HEK293 (cell line): Measurements from ENCODE around the gene MEX3A.

Experiments used
- GFI1B ChIP-seq: fragments of 450-650 bp; formaldehyde crosslinking; IDR thresholded peaks from 2 replicates; pipeline ENCODE4 v1.5.1; 2016; ENCODE audit warnings: missing biosample characterization, missing genetic modification characterization
- GLIS2 ChIP-seq: fragments of 450-650 bp; formaldehyde crosslinking; IDR thresholded peaks from 2 replicates; pipeline ENCODE4 v1.5.1; 2016; ENCODE audit warnings: missing biosample characterization, missing genetic modification characterization
- KLF10 ChIP-seq: fragments of 450-650 bp; IDR thresholded peaks from 2 replicates; pipeline ENCODE4 v1.5.1; 2018; ENCODE audit warnings: missing biosample characterization, mild to moderate bottlenecking, missing genetic modification characterization
- KLF9 ChIP-seq: fragments of 450-650 bp; formaldehyde crosslinking; IDR thresholded peaks from 2 replicates; pipeline ENCODE4 v1.5.1; 2016; ENCODE audit warnings: missing biosample characterization, missing genetic modification characterization, low read depth
- MEIS1 ChIP-seq: sonication (generic); formaldehyde crosslinking; IDR thresholded peaks from 2 replicates; pipeline ENCODE4 v1.8.1; 2022; ENCODE audit warnings: missing genetic modification reagents, mild to moderate bottlenecking, borderline replicate concordance
- PBX3 ChIP-seq: sonication (generic); formaldehyde crosslinking; IDR thresholded peaks from 2 replicates; pipeline ENCODE4 v1.8.1; 2022; ENCODE audit warnings: mild to moderate bottlenecking, moderate library complexity, missing genetic modification reagents
- PRDM1 ChIP-seq: fragments of 450-650 bp; formaldehyde crosslinking; IDR thresholded peaks from 2 replicates; pipeline ENCODE4; 2016; ENCODE audit warnings: missing biosample characterization, missing genetic modification characterization
- SP7 ChIP-seq: fragments of 450-650 bp; formaldehyde crosslinking; IDR thresholded peaks from 2 replicates; pipeline ENCODE4 v1.5.1; 2016; ENCODE audit warnings: missing biosample characterization, missing genetic modification characterization
- TSHZ1 ChIP-seq: fragments of 450-650 bp; formaldehyde crosslinking; IDR thresholded peaks from 2 replicates; pipeline ENCODE4 v1.5.1; 2016; ENCODE audit warnings: missing biosample characterization, missing genetic modification characterization, borderline replicate concordance
- ZBTB20 ChIP-seq: fragments of 450-650 bp; formaldehyde crosslinking; IDR thresholded peaks from 2 replicates; pipeline ENCODE4 v1.5.1; 2016; ENCODE audit warnings: missing biosample characterization, missing genetic modification characterization
- ZBTB26 ChIP-seq: fragments of 450-650 bp; formaldehyde crosslinking; optimal IDR thresholded peaks from 2 replicates; pipeline ENCODE3; 2016; ENCODE audit warnings: missing biosample characterization, mild to moderate bottlenecking, missing genetic modification characterization
- ZNF132 ChIP-seq: fragments of 450-650 bp; formaldehyde crosslinking; IDR thresholded peaks from 2 replicates; pipeline ENCODE4 v1.5.1; 2017; ENCODE audit warnings: missing biosample characterization, missing genetic modification characterization, borderline replicate concordance
- ZNF138 ChIP-seq: fragments of 450-650 bp; formaldehyde crosslinking; IDR thresholded peaks from 2 replicates; pipeline ENCODE4 v1.5.1; 2016; ENCODE audit warnings: missing biosample characterization, missing genetic modification characterization, borderline replicate concordance
- ZNF148 ChIP-seq: fragments of 450-650 bp; formaldehyde crosslinking; IDR thresholded peaks from 2 replicates; pipeline ENCODE4 v1.5.0; 2017; ENCODE audit warnings: missing biosample characterization, missing genetic modification characterization, borderline replicate concordance
- ZNF16 ChIP-seq: fragments of 450-650 bp; formaldehyde crosslinking; IDR thresholded peaks from 2 replicates; pipeline ENCODE4 v1.5.1; 2016; ENCODE audit warnings: low read depth, missing biosample characterization, missing genetic modification characterization
- ZNF211 ChIP-seq: fragments of 450-650 bp; formaldehyde crosslinking; IDR thresholded peaks from 2 replicates; pipeline ENCODE4 v1.5.1; 2016; ENCODE audit warnings: low read depth, missing biosample characterization, missing genetic modification characterization
- ZNF266 ChIP-seq: fragments of 450-650 bp; formaldehyde crosslinking; IDR thresholded peaks from 2 replicates; pipeline ENCODE4 v1.5.1; 2016; ENCODE audit warnings: missing biosample characterization, missing genetic modification characterization, low read depth
- ZNF280C ChIP-seq: fragments of 450-650 bp; formaldehyde crosslinking; IDR thresholded peaks from 2 replicates; pipeline ENCODE4 v1.5.1; 2016; ENCODE audit warnings: missing biosample characterization, missing genetic modification characterization
- ZNF354C ChIP-seq: fragments of 450-650 bp; formaldehyde crosslinking; IDR thresholded peaks from 2 replicates; pipeline ENCODE4 v1.5.1; 2016; ENCODE audit warnings: missing biosample characterization, missing genetic modification characterization, low read depth, borderline replicate concordance
- ZNF398 ChIP-seq: fragments of 450-650 bp; formaldehyde crosslinking; IDR thresholded peaks from 2 replicates; pipeline ENCODE4 v1.5.1; 2017; ENCODE audit warnings: missing biosample characterization, missing genetic modification characterization
- ZNF416 ChIP-seq: fragments of 450-650 bp; formaldehyde crosslinking; IDR thresholded peaks from 2 replicates; pipeline ENCODE4 v1.5.1; 2016; ENCODE audit warnings: missing biosample characterization, missing genetic modification characterization
- ZNF423 ChIP-seq: fragments of 450-650 bp; formaldehyde crosslinking; IDR thresholded peaks from 2 replicates; pipeline ENCODE4 v1.5.1; 2016; ENCODE audit warnings: missing biosample characterization, missing genetic modification characterization
- ZNF501 ChIP-seq: fragments of 450-650 bp; formaldehyde crosslinking; IDR thresholded peaks from 2 replicates; pipeline ENCODE4 v1.5.1; 2016; ENCODE audit warnings: missing biosample characterization, missing genetic modification characterization
- ZNF521 ChIP-seq: fragments of 450-650 bp; formaldehyde crosslinking; IDR thresholded peaks from 2 replicates; pipeline ENCODE4 v1.5.1; 2017; ENCODE audit warnings: missing biosample characterization, mild to moderate bottlenecking, missing genetic modification characterization
- ZNF529 ChIP-seq: fragments of 450-650 bp; formaldehyde crosslinking; IDR thresholded peaks from 2 replicates; pipeline ENCODE4 v1.5.1; 2017; ENCODE audit warnings: missing genetic modification characterization, missing biosample characterization; ENCODE audit not compliant: insufficient replicate concordance
- ZNF544 ChIP-seq: fragments of 450-650 bp; formaldehyde crosslinking; IDR thresholded peaks from 2 replicates; pipeline ENCODE4 v1.5.0; 2017; ENCODE audit warnings: missing biosample characterization, missing genetic modification characterization
- ZNF658 ChIP-seq: fragments of 450-650 bp; formaldehyde crosslinking; IDR thresholded peaks from 2 replicates; pipeline ENCODE4; 2016; ENCODE audit warnings: missing biosample characterization, missing genetic modification characterization
- ZSCAN16 ChIP-seq: fragments of 450-650 bp; formaldehyde crosslinking; IDR thresholded peaks from 2 replicates; pipeline ENCODE4 v1.5.1; 2016; ENCODE audit warnings: missing biosample characterization, missing genetic modification characterization

The MEX3A gene

GRCh38 chr1:156114919-156115513 lies 32.8 kb upstream of the MEX3A start (continued):
- TF ChIP-seq KLF10 (tag by site-specific recombination), result no peak
- no peak for TF ChIP-seq MEIS1 (CRISPR knock-in tag)
- no peak for TF ChIP-seq ZNF16 (tag by site-specific recombination)
- no peak for TF ChIP-seq ZNF211 (tag by site-specific recombination)
- TF ChIP-seq ZNF416 (tag by site-specific recombination), result no peak
- TF ChIP-seq ZNF529, result no peak
- TF ChIP-seq ZNF544, result no peak
- TF ChIP-seq ZSCAN16 (tag by site-specific recombination), result no peak
- TF ChIP-seq ZNF398 (tag by site-specific recombination), result peak; percentile 29; the same call in 1 of the 2 replicates
- TF ChIP-seq ZNF521 (tag by site-specific recombination), result no peak
- TF ChIP-seq ZNF132 (tag by site-specific recombination), result no peak
- TF ChIP-seq GFI1B (tag by site-specific recombination), result no peak
- no peak for TF ChIP-seq ZNF658 (tag by site-specific recombination)
- TF ChIP-seq TSHZ1 (tag by site-specific recombination), result peak; percentile 27; the same call in 1 of the 2 replicates
- no peak for TF ChIP-seq ZNF148 (tag by site-specific recombination)
- TF ChIP-seq ZBTB26 (tag by site-specific recombination), result peak; percentile 81
- no peak for TF ChIP-seq PRDM1 (tag by site-specific recombination)
- peak; percentile 27; the same call in 1 of the 2 replicates for TF ChIP-seq ZBTB20 (tag by site-specific recombination)
- no peak for TF ChIP-seq ZNF280C (tag by site-specific recombination)
- no peak for TF ChIP-seq PBX3 (CRISPR knock-in tag)
- TF ChIP-seq GLIS2 (tag by site-specific recombination), result no peak; the same call in 1 of the 2 replicates
- TF ChIP-seq ZNF266, result no peak
- no peak for TF ChIP-seq ZNF138
- TF ChIP-seq ZNF354C (tag by site-specific recombination), result no peak
- TF ChIP-seq SP7 (tag by site-specific recombination), result no peak
- no peak for TF ChIP-seq ZNF501 (tag by site-specific recombination)
- no peak for TF ChIP-seq KLF9 (tag by site-specific recombination)
- 0 out of 2 replicates have a peak, but pooled peaks have one; percentile 46 for TF ChIP-seq ZNF423 (tag by site-specific recombination)
